CD4-positive, alpha-beta T cell (primary cell): ENCODE results near the gene KANSL1. TPM values are rescaled to one million over a fixed set of nuclear protein-coding genes. Genes with fewer than 3 reads are reported as not detected.

ENCODE experiments used
- ATAC-seq: fragments of 200-7000 bp; cut with Tn5 transposase; one replicate; pipeline ENCODE4 v1.10.0; 2022; ENCODE audit warnings: mild to moderate bottlenecking; ENCODE audit not compliant: poor library complexity
- CTCF ChIA-PET: fragments of 350-600 bp; sonication (Branson Sonifier 250); formaldehyde crosslinking; loops from one replicate; lab custom pipeline; 2021; ENCODE audit warnings: antibody characterized with exemption, inconsistent platforms; lab: Charles Lee
- POLR2A ChIA-PET: fragments of 350-600 bp; sonication (Branson Sonifier 250); formaldehyde crosslinking; loops from one replicate; lab custom pipeline; 2021; ENCODE audit warnings: antibody characterized with exemption, inconsistent platforms; lab: Charles Lee
- DNase-seq, 14 experiments: peaks; one replicate each; pipeline ENCODE4 v3.0.0-alpha.2; 2013 to 2020; ENCODE audit warnings: mixed read lengths in 2 of 14
- H3K27ac ChIP-seq, 2 donors: one replicate each; pipeline versions ENCODE4 v1.5.1 to v1.7.0; 2013; ENCODE audit warnings: low read length in 2 of 2, low read depth in 1 of 2, mild to moderate bottlenecking in 1 of 2
- H3K27me3 ChIP-seq, 2 experiments: 1 replicate in 1 of 2; 2 replicates in 1 of 2; pipeline versions ENCODE4 v1.6.1 to v1.7.0; 2013; ENCODE audit warnings: low read length in 2 of 2, control low read depth in 1 of 2, mild to moderate bottlenecking in 1 of 2, moderate library complexity in 1 of 2; ENCODE audit not compliant: insufficient read depth in 2 of 2, control insufficient read depth in 1 of 2
- H3K36me3 ChIP-seq: one replicate; pipeline ENCODE4 v1.6.1; 2013; ENCODE audit warnings: low read length, control low read depth; ENCODE audit not compliant: insufficient read depth
- H3K4me1 ChIP-seq: one replicate; pipeline ENCODE4 v1.6.1; 2013; ENCODE audit warnings: low read length, control low read depth; ENCODE audit not compliant: insufficient read depth
- H3K4me3 ChIP-seq: one replicate; pipeline ENCODE4 v1.5.1; 2013; ENCODE audit warnings: mild to moderate bottlenecking, low read length, moderate library complexity
- H3K9me3 ChIP-seq, 2 experiments: 1 replicate in 1 of 2; 2 replicates in 1 of 2; pipeline versions ENCODE4 v1.6.1 to v1.7.0; 2013; ENCODE audit warnings: low read length in 2 of 2, mild to moderate bottlenecking in 2 of 2, control low read depth in 1 of 2, moderate library complexity in 1 of 2; ENCODE audit not compliant: control insufficient read depth in 1 of 2, insufficient read depth in 1 of 2
- H3K27ac Mint-ChIP-seq: one replicate; pipeline ENCODE4 v1.8.0; 2020; ENCODE audit warnings: mixed read lengths
- H3K27me3 Mint-ChIP-seq: one replicate; pipeline ENCODE4 v1.8.0; 2021; ENCODE audit warnings: mixed read lengths
- H3K36me3 Mint-ChIP-seq: one replicate; pipeline ENCODE4 v1.8.0; 2021; ENCODE audit warnings: low read depth, mixed read lengths
- H3K4me1 Mint-ChIP-seq: one replicate; pipeline ENCODE4 v1.8.0; 2021; ENCODE audit warnings: low read depth, mixed read lengths
- H3K4me3 Mint-ChIP-seq: one replicate; pipeline ENCODE4 v1.8.0; 2020; ENCODE audit warnings: mild to moderate bottlenecking, mixed read lengths
- H3K9me3 Mint-ChIP-seq: one replicate; pipeline ENCODE4 v1.8.0; 2020; ENCODE audit warnings: mixed read lengths
- intact Hi-C, 2 experiments: fragments of 100-400 bp; cut with DNase I in 1 of 2; cut with micrococcal nuclease in 1 of 2; formaldehyde crosslinking; loops; one replicate each; pipeline versions ENCODE4 v1.15.1 to v1.9.0; 2023 to 2025; cut with DNase I, micrococcal nuclease
- total RNA-seq, 174 experiments: library from RNA in 2 of 174; stranded (reverse) in 2 of 174; gene quantifications; one replicate each; pipeline ENCODE4 v1.2.3 and lab custom pipeline; 2021 to 2026
- TF ChIP-seq, protein P1 (sequence below): fragments of 200-600 bp; IDR thresholded peaks from one replicate; pipeline ENCODE4 v1.8.0; 2022; ENCODE audit warnings: antibody characterized with exemption, mild to moderate bottlenecking

The KANSL1 gene
- total RNA-seq, 2 experiments from 2014 or later, result 122 to 125 TPM

DNA sequence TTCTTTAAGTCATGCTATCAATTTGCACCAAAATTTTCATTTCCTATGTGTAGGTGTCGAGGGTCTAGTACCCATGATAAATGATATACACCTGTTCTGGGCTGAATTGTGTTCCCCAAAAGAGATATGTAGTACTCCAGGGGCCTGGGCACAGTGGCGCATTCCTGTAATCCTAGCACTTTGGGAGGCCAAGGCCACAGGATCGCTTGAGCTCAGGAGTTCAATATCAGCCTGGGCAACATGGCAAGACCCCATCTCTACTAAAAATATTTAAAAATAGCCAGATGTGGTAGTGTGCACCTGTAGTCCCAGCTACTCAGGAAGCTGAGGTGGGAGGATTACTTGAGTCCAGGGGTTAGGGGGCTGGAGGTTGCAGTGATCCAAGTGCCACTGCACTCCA lies 23.5 kb upstream of the KANSL1 start:
- ATAC-seq (no peak), DNase-seq (no peak)
- Histone ChIP-seq H3K4me1 (peaks cover 6% of the 10 kb centered on the region), H3K27ac (no peak overlapping the region), H3K4me3 (no peak overlapping the region), H3K36me3 (peaks cover 2% of the 10 kb centered on the region), H3K27me3 (no peaks in the 10 kb centered on the region), H3K9me3 (no peaks in the 10 kb centered on the region)
- ChIA-PET POLR2A (no interaction called here), CTCF (interaction anchor here (1.4 kb wide), 1 partner anchor 24 kb away, joined by 7 read pairs; the partner anchor contains the start of gene KANSL1)
- peaks cover 17% of the 10 kb centered on the region for H3K4me1 Mint-ChIP-seq
- intact Hi-C loops, result no loop called here
- H3K9me3 Mint-ChIP-seq, result no peaks in the 10 kb centered on the region
- no peak overlapping the region for H3K4me3 Mint-ChIP-seq
- peaks cover 41% of the 10 kb centered on the region for H3K36me3 Mint-ChIP-seq
- no peaks in the 10 kb centered on the region for H3K27me3 Mint-ChIP-seq
- no peak overlapping the region for H3K27ac Mint-ChIP-seq
- TF ChIP-seq, protein P1, sequence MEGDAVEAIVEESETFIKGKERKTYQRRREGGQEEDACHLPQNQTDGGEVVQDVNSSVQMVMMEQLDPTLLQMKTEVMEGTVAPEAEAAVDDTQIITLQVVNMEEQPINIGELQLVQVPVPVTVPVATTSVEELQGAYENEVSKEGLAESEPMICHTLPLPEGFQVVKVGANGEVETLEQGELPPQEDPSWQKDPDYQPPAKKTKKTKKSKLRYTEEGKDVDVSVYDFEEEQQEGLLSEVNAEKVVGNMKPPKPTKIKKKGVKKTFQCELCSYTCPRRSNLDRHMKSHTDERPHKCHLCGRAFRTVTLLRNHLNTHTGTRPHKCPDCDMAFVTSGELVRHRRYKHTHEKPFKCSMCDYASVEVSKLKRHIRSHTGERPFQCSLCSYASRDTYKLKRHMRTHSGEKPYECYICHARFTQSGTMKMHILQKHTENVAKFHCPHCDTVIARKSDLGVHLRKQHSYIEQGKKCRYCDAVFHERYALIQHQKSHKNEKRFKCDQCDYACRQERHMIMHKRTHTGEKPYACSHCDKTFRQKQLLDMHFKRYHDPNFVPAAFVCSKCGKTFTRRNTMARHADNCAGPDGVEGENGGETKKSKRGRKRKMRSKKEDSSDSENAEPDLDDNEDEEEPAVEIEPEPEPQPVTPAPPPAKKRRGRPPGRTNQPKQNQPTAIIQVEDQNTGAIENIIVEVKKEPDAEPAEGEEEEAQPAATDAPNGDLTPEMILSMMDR, result no peak

DNA sequence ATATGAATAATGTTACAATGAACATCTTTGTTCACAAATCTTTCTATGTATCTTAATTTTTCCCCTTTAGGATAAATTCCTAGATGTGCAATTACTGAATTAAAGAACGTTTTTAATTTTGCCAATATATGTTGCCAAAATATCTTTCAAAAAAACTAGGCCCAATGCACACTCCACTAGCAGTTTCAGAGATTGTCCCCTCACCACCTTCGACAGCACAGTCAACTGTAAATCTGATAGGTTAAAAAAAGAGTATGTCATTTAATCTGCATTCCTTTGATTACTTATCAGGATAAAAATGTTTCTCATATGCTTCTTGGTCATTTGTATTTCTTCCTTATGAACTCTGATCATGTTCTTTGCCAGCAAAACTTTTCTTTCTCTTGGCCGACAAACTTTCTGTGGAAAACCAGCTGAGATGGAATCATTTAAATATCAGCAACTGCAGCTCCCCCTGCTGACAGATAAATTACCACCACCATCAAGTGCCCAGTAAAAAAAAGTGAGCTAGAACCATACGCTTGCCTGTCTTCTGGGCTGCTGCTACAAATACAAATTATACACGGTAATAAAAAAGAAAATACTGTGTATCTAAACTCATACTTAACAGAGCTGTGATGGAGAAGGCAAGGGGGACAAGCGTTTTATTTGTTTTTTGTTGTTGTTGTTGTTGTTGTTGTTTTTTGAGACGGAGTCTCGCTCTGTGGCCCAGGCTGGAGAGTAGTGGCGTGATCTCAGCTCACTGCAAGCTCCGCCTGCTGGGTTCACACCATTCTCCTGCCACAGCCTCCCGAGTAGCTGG lies 19.6 kb upstream of the KANSL1 start:
- no peaks in the 10 kb centered on the region for H3K9me3 Mint-ChIP-seq
- Histone ChIP-seq H3K4me3 (no peak overlapping the region), H3K4me1 (peaks cover 6% of the 10 kb centered on the region), H3K36me3 (peaks cover 4% of the 10 kb centered on the region), H3K27me3 (no peaks in the 10 kb centered on the region), H3K27ac (no peak overlapping the region), H3K9me3 (no peaks in the 10 kb centered on the region)
- ATAC-seq (peak; percentile 93), DNase-seq (peak in 13 of 14 experiments; percentile 33 to 89 (median 52))
- peak overlapping the region; percentile 30 for H3K27ac Mint-ChIP-seq
- H3K4me1 Mint-ChIP-seq, result peaks cover 22% of the 10 kb centered on the region
- ChIA-PET POLR2A (interaction anchor here (0.6 to 1.3 kb wide), 10 partner anchors 11 to 209 kb away, joined by 3 to 36 read pairs (median 3); partner anchors contain the start of gene KANSL1), CTCF (interaction anchor here (0.6 to 3.8 kb wide), 30 partner anchors 9 to 211 kb away, joined by 3 to 58 read pairs (median 4); partner anchors contain the start of gene KANSL1)
- intact Hi-C loops, result loop anchor here (1.0 to 5.0 kb wide), 7 partner anchors 19 to 884 kb away; partner anchors contain the start of gene KANSL1 (in 1 of the 2)
- no peak overlapping the region for H3K4me3 Mint-ChIP-seq
- H3K27me3 Mint-ChIP-seq, result no peaks in the 10 kb centered on the region
- H3K36me3 Mint-ChIP-seq, result peaks cover 27% of the 10 kb centered on the region
- TF ChIP-seq, protein P1, result peak; percentile 81

DNA sequence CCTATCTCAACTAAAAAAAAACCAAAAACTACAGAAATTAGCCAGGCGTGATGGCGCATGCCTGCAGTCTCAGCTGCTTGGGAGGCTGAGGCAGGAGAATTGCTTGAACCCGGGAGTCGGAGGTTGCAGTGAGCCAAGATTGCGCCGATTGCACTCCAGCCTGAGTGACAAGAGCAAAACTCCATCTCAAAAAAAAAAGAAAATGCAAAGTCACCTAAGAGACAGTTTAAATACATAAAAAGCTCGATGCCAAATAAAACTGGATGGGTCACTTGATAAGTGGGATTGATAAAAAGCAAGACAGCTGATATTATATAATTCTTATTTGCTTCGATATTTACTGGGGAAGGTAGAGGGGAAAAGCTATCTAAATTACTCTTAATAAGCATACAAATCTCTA lies 15.8 kb upstream of the KANSL1 start:
- Histone ChIP-seq H3K27ac (no peak overlapping the region), H3K4me3 (no peak overlapping the region), H3K36me3 (peaks cover 2% of the 10 kb centered on the region), H3K9me3 (no peaks in the 10 kb centered on the region), H3K27me3 (no peaks in the 10 kb centered on the region), H3K4me1 (peaks cover 6% of the 10 kb centered on the region)
- POLR2A ChIA-PET, result interaction anchor here (0.6 to 1.3 kb wide), 2 partner anchors 165 to 1310 kb away, joined by 3 read pairs; partner anchors contain the start of gene EFTUD2
- Mint-ChIP-seq H3K4me1 (peaks cover 34% of the 10 kb centered on the region), H3K4me3 (no peak overlapping the region), H3K36me3 (peaks cover 5% of the 10 kb centered on the region), H3K9me3 (no peaks in the 10 kb centered on the region), H3K27ac (no peak overlapping the region), H3K27me3 (no peaks in the 10 kb centered on the region)
- DNase-seq, result no peak
- intact Hi-C loops, result no loop called here
- CTCF ChIA-PET, result interaction anchor here (1.4 to 1.8 kb wide), 2 partner anchors 16 to 165 kb away, joined by 4 read pairs; partner anchors contain the start of gene KANSL1
- TF ChIP-seq, protein P1, result no peak
- no peak for ATAC-seq
